NCI-H345 (cell line): ENCODE data around the gene CARD10.

ENCODE experiments used
- DNase-seq: peaks from one replicate; lab custom pipeline; 2025; lab: John Stamatoyannopoulos, UW

CARD10 gene

GRCh38 chr22:37502342-37503182 lies 16.7 kb downstream of the CARD10 start:
- no peak for DNase-seq

- no peak for DNase-seq
These were observed 17.4 kb downstream of the CARD10 start for GRCh38 chr22:37501610-37502341.

- no peak for DNase-seq
These were observed 18.2 kb downstream of the CARD10 start for GRCh38 chr22:37500745-37501609.

GRCh38 chr22:37499789-37500540 lies 19.2 kb downstream of the CARD10 start:
- DNase-seq = no peak

GRCh38 chr22:37499027-37499707 lies 20.0 kb downstream of the CARD10 start:
- DNase-seq = no peak

- peak; percentile 31 for DNase-seq
These were observed 20.8 kb downstream of the CARD10 start for GRCh38 chr22:37498289-37498909.

- no peak for DNase-seq
These were observed 22.1 kb downstream of the CARD10 start for GRCh38 chr22:37497062-37497599.

GRCh38 chr22:37496651-37497050 lies 22.6 kb downstream of the CARD10 start:
- no peak for DNase-seq

- DNase-seq = no peak
These were observed 25.2 kb downstream of the CARD10 start for GRCh38 chr22:37493979-37494378.

- DNase-seq = no peak
These were observed 26.5 kb downstream of the CARD10 start for GRCh38 chr22:37492428-37493344.

- DNase-seq = no peak
These were observed 27.4 kb downstream of the CARD10 start for GRCh38 chr22:37491559-37492427.

- DNase-seq = no peak
These were observed 28.1 kb downstream of the CARD10 start for GRCh38 chr22:37491106-37491505.

- DNase-seq = no peak
These were observed 29.2 kb downstream of the CARD10 start for GRCh38 chr22:37489983-37490382.

GRCh38 chr22:37488337-37489135 lies 30.7 kb downstream of the CARD10 start:
- DNase-seq = no peak

GRCh38 chr22:37487571-37487970 lies 31.6 kb downstream of the CARD10 start:
- DNase-seq = no peak

GRCh38 chr22:37487129-37487528 lies 32.1 kb downstream of the CARD10 start:
- DNase-seq = no peak

- peak; percentile 29 for DNase-seq
These were observed 32.9 kb downstream of the CARD10 start, which contains the start of gene MFNG for GRCh38 chr22:37486224-37486845. MFNG (minus strand) TSS chr22:37486384; CDS start chr22:37486177, 207 bp downstream.
